IMR-90 (cell line): Measurements from ENCODE around the gene EXOC2. TPM values are rescaled to one million over a fixed set of nuclear protein-coding genes. Genes with fewer than 3 reads are reported as not detected.

Source experiments
- ATAC-seq: fragments of 200-7000 bp; cut with Tn5 transposase; 2 replicates; pipeline ENCODE4 v1.9.1; 2020; ENCODE audit warnings: low read depth, mild to moderate bottlenecking, moderate library complexity
- BruUV-seq: library from RNA; stranded (reverse); fragments of 400-500 nt; replicated peaks from 2 replicates; lab custom pipeline; 2021; lab: Mats Ljungman, UMichigan
- CTCF ChIA-PET: fragments of 300-600 bp; formaldehyde crosslinking; extraction: SDS; loops from one replicate; lab custom pipeline; 2021; ENCODE audit warnings: antibody characterized with exemption; lab: Yijun Ruan, JAX
- POLR2A ChIA-PET: fragments of 300-600 bp; sonication (Branson Sonifier 250); formaldehyde crosslinking; loops from one replicate; lab custom pipeline; 2022; ENCODE audit warnings: antibody characterized with exemption; ENCODE audit not compliant: unreplicated experiment; lab: Charles Lee
- DNase-seq: peaks from one replicate; pipeline ENCODE4 v3.0.0; 2013
- H2AFZ ChIP-seq: replicated peaks from 2 replicates; pipeline ENCODE3; 2013; ENCODE audit warnings: low read length, mild to moderate bottlenecking; ENCODE audit not compliant: poor library complexity
- H2AK5ac ChIP-seq: 2 replicates; pipeline ENCODE4 v1.6.1; 2013; ENCODE audit warnings: low read depth, low read length, inconsistent platforms
- H2AK9ac ChIP-seq: replicated peaks from 2 replicates; pipeline ENCODE3; 2013; ENCODE audit warnings: mild to moderate bottlenecking, low read depth, low read length, moderate library complexity; ENCODE audit not compliant: poor library complexity
- H2BK120ac ChIP-seq: 2 replicates; pipeline ENCODE4 v1.6.1; 2013; ENCODE audit warnings: low read depth, low read length, inconsistent platforms
- H2BK15ac ChIP-seq: 3 replicates; pipeline ENCODE4 v1.6.1; 2013; ENCODE audit warnings: low read depth, low read length, inconsistent platforms
- H2BK20ac ChIP-seq: 2 replicates; pipeline ENCODE4 v1.6.1; 2013; ENCODE audit warnings: low read depth, mild to moderate bottlenecking, inconsistent platforms, low read length, moderate library complexity
- H2BK5ac ChIP-seq: 2 replicates; pipeline ENCODE4 v1.6.1; 2013; ENCODE audit warnings: mild to moderate bottlenecking, low read depth, low read length, inconsistent platforms; ENCODE audit not compliant: poor library complexity, severe bottlenecking
- H3K14ac ChIP-seq: replicated peaks from 2 replicates; pipeline ENCODE4 v1.6.1; 2013; ENCODE audit warnings: low read depth, low read length, inconsistent platforms
- H3K18ac ChIP-seq: 2 replicates; pipeline ENCODE4 v1.6.1; 2013; ENCODE audit warnings: low read depth, low read length, control low read depth
- H3K23ac ChIP-seq: 2 replicates; pipeline ENCODE4 v1.6.1; 2013; ENCODE audit warnings: low read depth, low read length, inconsistent platforms
- H3K27ac ChIP-seq: 2 replicates; pipeline ENCODE4 v1.5.1; 2013; ENCODE audit warnings: mild to moderate bottlenecking, control low read depth, low read length; ENCODE audit not compliant: insufficient read depth
- H3K27me3 ChIP-seq: 2 replicates; pipeline ENCODE4 v1.6.1; 2013; ENCODE audit warnings: low read length; ENCODE audit not compliant: control insufficient read depth, insufficient read depth
- H3K36me3 ChIP-seq: 2 replicates; pipeline ENCODE4 v1.6.1; 2013; ENCODE audit warnings: low read length, mixed read lengths; ENCODE audit not compliant: control insufficient read depth, insufficient read depth
- H3K4ac ChIP-seq: 2 replicates; pipeline ENCODE4 v1.6.1; 2013; ENCODE audit warnings: low read depth, low read length, inconsistent platforms
- H3K4me1 ChIP-seq: 2 replicates; pipeline ENCODE4 v1.6.1; 2013; ENCODE audit warnings: low read length, mixed read lengths; ENCODE audit not compliant: control insufficient read depth, insufficient read depth
- H3K4me2 ChIP-seq: 2 replicates; pipeline ENCODE4 v1.6.1; 2013; ENCODE audit warnings: low read depth, mild to moderate bottlenecking, control low read depth, low read length, moderate library complexity
- H3K4me3 ChIP-seq: 2 replicates; pipeline ENCODE4 v1.5.1; 2013; ENCODE audit warnings: low read depth, mild to moderate bottlenecking, control low read depth, low read length, moderate library complexity; ENCODE audit not compliant: insufficient read depth
- H3K56ac ChIP-seq: 2 replicates; pipeline ENCODE4 v1.6.1; 2013; ENCODE audit warnings: low read length, inconsistent platforms; ENCODE audit not compliant: insufficient read depth; ENCODE audit errors: extremely low read depth
- H3K79me1 ChIP-seq, 2 experiments: 2 replicates each; pipeline ENCODE4 v1.6.1; 2013; ENCODE audit warnings: low read length in 2 of 2, inconsistent platforms in 1 of 2, low read depth in 1 of 2
- H3K9ac ChIP-seq: 2 replicates; pipeline ENCODE4 v1.6.1; 2013; ENCODE audit warnings: low read depth, low read length, control low read depth
- H3K9me1 ChIP-seq: 2 replicates; pipeline ENCODE4 v1.6.1; 2013; ENCODE audit warnings: low read length, inconsistent platforms; ENCODE audit not compliant: insufficient read depth
- H3K9me3 ChIP-seq: 2 replicates; pipeline ENCODE4 v1.6.1; 2013; ENCODE audit warnings: low read length; ENCODE audit not compliant: control insufficient read depth, insufficient read depth
- H4K20me1 ChIP-seq: 2 replicates; pipeline ENCODE4 v1.6.1; 2013; ENCODE audit warnings: low read length, inconsistent platforms; ENCODE audit not compliant: insufficient read depth
- H4K5ac ChIP-seq: 2 replicates; pipeline ENCODE4 v1.6.1; 2013; ENCODE audit warnings: mild to moderate bottlenecking, low read depth, low read length, control low read depth
- H4K8ac ChIP-seq, 2 experiments: 2 replicates each; pipeline ENCODE4 v1.6.1; 2013; ENCODE audit warnings: low read depth in 2 of 2, low read length in 2 of 2, control low read depth in 1 of 2, inconsistent platforms in 1 of 2
- H4K91ac ChIP-seq: 2 replicates; pipeline ENCODE4 v1.6.1; 2013; ENCODE audit warnings: low read depth, low read length, inconsistent platforms; ENCODE audit not compliant: insufficient read depth
- CHD1 ChIP-seq: IDR thresholded peaks from 2 replicates; pipeline ENCODE4 v1.6.1; 2012; ENCODE audit warnings: low read depth, low read length, improper control_type of control experiment
- CTCF ChIP-seq: conservative IDR thresholded peaks from 2 replicates; pipeline ENCODE4 v1.5.1; 2012; ENCODE audit warnings: mild to moderate bottlenecking, low read depth, low read length, improper control_type of control experiment
- MAFK ChIP-seq: IDR thresholded peaks from 2 replicates; pipeline ENCODE4 v1.6.1; 2012; ENCODE audit warnings: low read depth, low read length, improper control_type of control experiment
- MAZ ChIP-seq: IDR thresholded peaks from 2 replicates; pipeline ENCODE4 v1.6.1; 2012; ENCODE audit warnings: low read depth, mild to moderate bottlenecking, low read length, improper control_type of control experiment, moderate library complexity, borderline replicate concordance
- NFE2L2 ChIP-seq: fragments of 150-350 bp; IDR thresholded peaks from 2 replicates; pipeline ENCODE4 v1.6.1; 2016; ENCODE audit warnings: low read depth, mild to moderate bottlenecking, low read length
- POLR2A ChIP-seq: IDR thresholded peaks from 2 replicates; pipeline ENCODE4 v1.6.1; 2012; ENCODE audit warnings: mild to moderate bottlenecking, low read depth, low read length
- RFX5 ChIP-seq: IDR thresholded peaks from 2 replicates; pipeline ENCODE4 v1.8.0; 2012; ENCODE audit warnings: low read depth, mild to moderate bottlenecking, low read length, moderate library complexity
- SMC3 ChIP-seq: fragments of 150-350 bp; IDR thresholded peaks from 2 replicates; pipeline ENCODE4 v1.6.1; 2016; ENCODE audit warnings: low read depth, mild to moderate bottlenecking, antibody characterized with exemption, low read length, moderate library complexity
- WGBS, 2 experiments: methylation state at CpG; one replicate each; pipeline versions ENCODE4 v1.1.5 to v1.1.7; 2013; ENCODE audit warnings: missing lambda C conversion rate in 2 of 2; ENCODE audit not compliant: insufficient read length in 1 of 2; ENCODE audit errors: extremely low coverage in 2 of 2; 5-methylcytosine and 5-hydroxymethylcytosine counted together
- dilution Hi-C: fragments of 300-500 bp; cut with HindIII; formaldehyde crosslinking; loops from one replicate; pipeline ENCODE4 v1.14.3; 2018; ENCODE audit warnings: low sequenced_read_pairs; ENCODE audit not compliant: unreplicated experiment
- in situ Hi-C: fragments of 300-500 bp; cut with MboI; formaldehyde crosslinking; loops from 3 replicates; pipeline ENCODE4 v1.14.3; 2019; ENCODE audit warnings: low sequenced_read_pairs, inconsistent platforms, mixed read lengths
- intact Hi-C: fragments of 100-400 bp; cut with micrococcal nuclease; formaldehyde crosslinking; loops from 2 replicates; pipeline ENCODE4 v1.10.0; 2022
- polyA plus RNA-seq, 3 experiments: library from polyadenylated mRNA; depleted of rRNA; stranded (reverse); fragments of >200 nt; gene quantifications; 2 replicates each; pipeline ENCODE4 v1.2.3, GENCODE V29; 2012; ENCODE audit warnings: low replicate concordance in 1 of 3
- total RNA-seq: library from RNA; depleted of rRNA; stranded (reverse); fragments of >200 nt; gene quantifications from 2 replicates; pipeline ENCODE4 v1.2.3, GENCODE V29; 2012

The EXOC2 gene
- total and polyA plus RNA-seq, 2 of the 4 experiments (the other 2 are of a cell fraction), result 13.1 to 37.3 TPM

- DNase-seq (no peak), ATAC-seq (no peak)
- no peak overlapping the region for H2BK120ac ChIP-seq
- ChIA-PET CTCF (no interaction called here), POLR2A (no interaction called here)
- H3K27ac ChIP-seq, result no peak overlapping the region
- H2AK9ac ChIP-seq, result no peak overlapping the region
- no peak overlapping the region for H3K18ac ChIP-seq
- no peak overlapping the region for H3K23ac ChIP-seq
- H2AK5ac ChIP-seq, result no peak overlapping the region
- in situ Hi-C loops (loop anchor here (10.0 kb wide), 1 partner anchor 695 kb away; no protein-coding TSS in a partner anchor), dilution Hi-C loops (no loop called here), intact Hi-C loops (loop anchor here (5.0 kb wide), 1 partner anchor 82 kb away; no protein-coding TSS in a partner anchor)
- no peaks in the 10 kb centered on the region for H4K20me1 ChIP-seq
- TF ChIP-seq RFX5, result no peak
- no peak for TF ChIP-seq MAZ
- no peak for TF ChIP-seq MAFK
- no peak for TF ChIP-seq CTCF
- TF ChIP-seq POLR2A, result no peak
- no peak for TF ChIP-seq SMC3
- TF ChIP-seq CHD1, result no peak
- no peak for TF ChIP-seq NFE2L2
- H3K14ac ChIP-seq, result no peak overlapping the region
- H2AFZ ChIP-seq, result no peak overlapping the region
- H4K8ac ChIP-seq, result no peak overlapping the region
- 0 out of 2 replicates have a peak, but pooled peaks cover 4% of the 10 kb centered on the region for H3K4me1 ChIP-seq
- H4K5ac ChIP-seq, result no peak overlapping the region
- H3K79me1 ChIP-seq, result 0 out of 4 replicates have a peak, but pooled peaks cover 0 to 4% of the 10 kb centered on the region in 2 experiments
- no peak overlapping the region for H3K9ac ChIP-seq
- peaks cover 6% of the 10 kb centered on the region for H3K9me1 ChIP-seq
- no peak overlapping the region for H4K91ac ChIP-seq
- no peak overlapping the region for H2BK15ac ChIP-seq
- no peak overlapping the region for H2BK5ac ChIP-seq
- no peak overlapping the region for H3K4me2 ChIP-seq
- H3K27me3 ChIP-seq, result no peaks in the 10 kb centered on the region
- no peak overlapping the region for H3K56ac ChIP-seq
- no TSS peak for BruUV-seq
- no peak overlapping the region for H2BK20ac ChIP-seq
- no CpG with 5 or more reads among the region's 3 CpGs for WGBS, 2 experiments
- no peak overlapping the region for H3K4ac ChIP-seq
- no peaks in the 10 kb centered on the region for H3K36me3 ChIP-seq
- no peaks in the 10 kb centered on the region for H3K9me3 ChIP-seq
- H3K4me3 ChIP-seq, result no peak overlapping the region
Observed at GRCh38 chr6:709471-710056, 16.6 kb upstream of the EXOC2 start.
